A673 (cell line): ENCODE data around the gene ADAMTS7. TPM values are rescaled to one million over a fixed set of nuclear protein-coding genes. Genes with fewer than 3 reads are reported as not detected.
"Not testable (repeated sequence)": the region's sequence is repeated elsewhere in the genome, so short reads cannot be mapped to it uniquely, and the experiment has no call there.

ENCODE experiments used
- BruUV-seq: library from RNA; stranded (reverse); fragments of 400-500 nt; replicated peaks from 2 replicates; lab custom pipeline; 2021; lab: Mats Ljungman, UMichigan
- CTCF ChIA-PET: fragments of 300-600 bp; sonication (Branson Sonifier 250); formaldehyde crosslinking; loops from one replicate; lab custom pipeline; 2022; ENCODE audit warnings: antibody characterized with exemption; lab: Charles Lee
- POLR2A ChIA-PET: fragments of 300-600 bp; sonication (Branson Sonifier 250); formaldehyde crosslinking; loops from one replicate; lab custom pipeline; 2022; ENCODE audit warnings: antibody characterized with exemption; ENCODE audit not compliant: low non-redundant PET; lab: Charles Lee
- DNase-seq: peaks from one replicate; pipeline ENCODE4 v3.0.0-alpha.2; 2015; ENCODE audit warnings: low spot score
- H3K27ac ChIP-seq: fragments of 200-600 bp; sonication (generic); 2 replicates; pipeline ENCODE4 v1.5.1; 2016; ENCODE audit warnings: mixed run types, low read depth, mild to moderate bottlenecking, mixed read lengths, antibody characterized with exemption, low read length; ENCODE audit not compliant: poor library complexity, severe bottlenecking
- H3K27me3 ChIP-seq: fragments of 200-600 bp; sonication (generic); replicated peaks from 2 replicates; pipeline ENCODE4 v1.6.1; 2017; ENCODE audit warnings: mixed run types, low read depth, mild to moderate bottlenecking, mixed read lengths, antibody characterized with exemption, low read length; ENCODE audit not compliant: insufficient read depth, poor library complexity
- H3K36me3 ChIP-seq: fragments of 200-600 bp; sonication (generic); 2 replicates; pipeline ENCODE4 v1.6.1; 2016; ENCODE audit warnings: mixed run types, mild to moderate bottlenecking, mixed read lengths, antibody characterized with exemption, low read length; ENCODE audit not compliant: insufficient read depth, poor library complexity, severe bottlenecking
- H3K4me1 ChIP-seq: fragments of 200-600 bp; sonication (generic); 2 replicates; pipeline ENCODE4 v1.6.1; 2017; ENCODE audit warnings: mixed run types, mild to moderate bottlenecking, mixed read lengths, antibody characterized with exemption, low read length; ENCODE audit not compliant: insufficient read depth, poor library complexity, severe bottlenecking
- H3K4me3 ChIP-seq: fragments of 200-600 bp; sonication (generic); 2 replicates; pipeline ENCODE4 v1.5.1; 2016; ENCODE audit warnings: low read depth, mixed run types, mild to moderate bottlenecking, mixed read lengths, low read length; ENCODE audit not compliant: poor library complexity, severe bottlenecking
- H3K9me3 ChIP-seq: fragments of 200-600 bp; sonication (generic); 2 replicates; pipeline ENCODE4 v1.6.1; 2016; ENCODE audit warnings: mixed run types, low read depth, mild to moderate bottlenecking, mixed read lengths, antibody characterized with exemption, low read length; ENCODE audit not compliant: poor library complexity, severe bottlenecking
- EZH2 ChIP-seq: fragments of 200-600 bp; sonication (generic); IDR thresholded peaks from 2 replicates; pipeline ENCODE4 v1.6.1; 2017; ENCODE audit warnings: borderline replicate concordance, low read depth, mild to moderate bottlenecking, mixed read lengths, antibody characterized with exemption, low read length; ENCODE audit not compliant: poor library complexity, severe bottlenecking
- intact Hi-C: fragments of 100-400 bp; cut with micrococcal nuclease; formaldehyde crosslinking; loops from one replicate; pipeline ENCODE4 v1.10.0; 2022; ENCODE audit not compliant: unreplicated experiment
- total RNA-seq: library from RNA; stranded (reverse); gene quantifications from 2 replicates; pipeline ENCODE4 v1.2.3, GENCODE V29; 2021
- TF ChIP-seq, protein P1 (sequence below): fragments of 300-800, 200-600 bp; sonication (generic); conservative IDR thresholded peaks from 2 replicates; pipeline ENCODE4 v1.5.1; 2017; ENCODE audit warnings: low read depth, mild to moderate bottlenecking, antibody characterized with exemption, low read length, moderate library complexity, mixed read lengths

Gene ADAMTS7
- total RNA-seq, 1 experiment from 2014 or later, result 0.41 TPM

DNA sequence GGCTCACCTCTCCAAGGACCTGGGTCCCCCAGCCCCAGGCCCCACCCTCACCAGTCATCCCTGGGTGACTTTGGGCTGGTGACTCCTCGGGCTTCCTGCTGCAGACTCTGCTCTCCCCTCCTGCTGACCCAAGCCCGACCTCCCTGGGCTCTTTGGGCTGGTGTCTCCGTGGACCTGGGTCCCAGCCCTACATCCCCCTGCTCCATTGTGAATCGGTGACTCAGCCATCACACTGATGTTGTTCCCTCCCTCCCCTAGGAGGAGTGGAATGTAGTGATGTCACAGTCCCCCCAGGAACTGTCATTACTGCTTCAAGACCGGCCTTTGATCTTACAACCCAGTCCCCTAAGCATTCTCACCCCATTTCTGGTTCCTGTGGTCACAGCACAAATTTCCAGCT is 83.7 kb downstream of the ADAMTS7 start:
- intact Hi-C loops, result no loop called here
- TF ChIP-seq EZH2, result no peak
- TF ChIP-seq, protein P1, sequence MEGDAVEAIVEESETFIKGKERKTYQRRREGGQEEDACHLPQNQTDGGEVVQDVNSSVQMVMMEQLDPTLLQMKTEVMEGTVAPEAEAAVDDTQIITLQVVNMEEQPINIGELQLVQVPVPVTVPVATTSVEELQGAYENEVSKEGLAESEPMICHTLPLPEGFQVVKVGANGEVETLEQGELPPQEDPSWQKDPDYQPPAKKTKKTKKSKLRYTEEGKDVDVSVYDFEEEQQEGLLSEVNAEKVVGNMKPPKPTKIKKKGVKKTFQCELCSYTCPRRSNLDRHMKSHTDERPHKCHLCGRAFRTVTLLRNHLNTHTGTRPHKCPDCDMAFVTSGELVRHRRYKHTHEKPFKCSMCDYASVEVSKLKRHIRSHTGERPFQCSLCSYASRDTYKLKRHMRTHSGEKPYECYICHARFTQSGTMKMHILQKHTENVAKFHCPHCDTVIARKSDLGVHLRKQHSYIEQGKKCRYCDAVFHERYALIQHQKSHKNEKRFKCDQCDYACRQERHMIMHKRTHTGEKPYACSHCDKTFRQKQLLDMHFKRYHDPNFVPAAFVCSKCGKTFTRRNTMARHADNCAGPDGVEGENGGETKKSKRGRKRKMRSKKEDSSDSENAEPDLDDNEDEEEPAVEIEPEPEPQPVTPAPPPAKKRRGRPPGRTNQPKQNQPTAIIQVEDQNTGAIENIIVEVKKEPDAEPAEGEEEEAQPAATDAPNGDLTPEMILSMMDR, result no peak
- no peak overlapping the region for H3K4me3 ChIP-seq
- no peak for DNase-seq
- no peaks in the 10 kb centered on the region for H3K4me1 ChIP-seq
- H3K27ac ChIP-seq, result no peak overlapping the region
- CTCF ChIA-PET, result no interaction called here
- BruUV-seq, result no TSS peak
- POLR2A ChIA-PET, result no interaction called here
- peaks cover 16% of the 10 kb centered on the region for H3K27me3 ChIP-seq
- no peaks in the 10 kb centered on the region for H3K36me3 ChIP-seq
- no peaks in the 10 kb centered on the region for H3K9me3 ChIP-seq

DNA sequence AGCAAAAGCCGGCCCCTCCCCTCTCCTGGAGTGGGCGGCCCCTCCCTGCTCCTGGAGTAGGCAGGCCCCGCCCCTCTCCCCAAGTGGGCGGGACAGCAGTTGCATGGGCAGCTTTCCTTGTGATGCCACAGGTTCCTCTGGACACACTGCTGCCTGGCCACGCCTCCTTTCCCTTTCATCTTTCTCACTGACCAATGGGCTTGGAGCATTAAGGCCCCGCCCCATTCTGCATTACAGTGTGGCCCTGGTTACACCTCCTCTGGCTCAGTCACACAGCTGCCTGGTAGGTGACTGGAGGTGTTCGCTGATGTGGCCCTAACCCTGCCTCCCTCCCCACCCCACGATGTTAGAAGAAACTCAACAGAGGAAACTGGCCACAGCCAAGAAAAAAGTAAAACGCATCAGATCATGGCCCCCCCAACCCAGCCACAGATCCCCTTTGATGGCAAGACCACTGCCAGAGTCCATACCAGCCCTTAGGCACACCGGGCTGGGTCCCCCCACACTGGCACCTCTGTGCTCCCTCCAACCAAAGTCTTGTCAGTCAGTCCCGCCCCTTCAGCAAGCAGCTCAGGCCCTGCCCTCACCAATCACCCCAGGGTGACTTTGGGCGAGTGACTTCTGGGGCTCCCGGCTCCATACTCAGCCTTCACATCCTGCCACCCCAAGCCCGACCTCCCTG is 84.3 kb downstream of the ADAMTS7 start:
- no peaks in the 10 kb centered on the region for H3K4me1 ChIP-seq
- BruUV-seq, result no TSS peak
- DNase-seq, result peak; percentile 60
- no peak for TF ChIP-seq EZH2
- TF ChIP-seq, protein P1, result no peak
- peaks cover 13% of the 10 kb centered on the region for H3K27me3 ChIP-seq
- ChIA-PET CTCF (no interaction called here), POLR2A (no interaction called here)
- no peaks in the 10 kb centered on the region for H3K9me3 ChIP-seq
- H3K36me3 ChIP-seq, result no peaks in the 10 kb centered on the region
- intact Hi-C loops, result no loop called here
- no peak overlapping the region for H3K27ac ChIP-seq
- no peak overlapping the region for H3K4me3 ChIP-seq

DNA sequence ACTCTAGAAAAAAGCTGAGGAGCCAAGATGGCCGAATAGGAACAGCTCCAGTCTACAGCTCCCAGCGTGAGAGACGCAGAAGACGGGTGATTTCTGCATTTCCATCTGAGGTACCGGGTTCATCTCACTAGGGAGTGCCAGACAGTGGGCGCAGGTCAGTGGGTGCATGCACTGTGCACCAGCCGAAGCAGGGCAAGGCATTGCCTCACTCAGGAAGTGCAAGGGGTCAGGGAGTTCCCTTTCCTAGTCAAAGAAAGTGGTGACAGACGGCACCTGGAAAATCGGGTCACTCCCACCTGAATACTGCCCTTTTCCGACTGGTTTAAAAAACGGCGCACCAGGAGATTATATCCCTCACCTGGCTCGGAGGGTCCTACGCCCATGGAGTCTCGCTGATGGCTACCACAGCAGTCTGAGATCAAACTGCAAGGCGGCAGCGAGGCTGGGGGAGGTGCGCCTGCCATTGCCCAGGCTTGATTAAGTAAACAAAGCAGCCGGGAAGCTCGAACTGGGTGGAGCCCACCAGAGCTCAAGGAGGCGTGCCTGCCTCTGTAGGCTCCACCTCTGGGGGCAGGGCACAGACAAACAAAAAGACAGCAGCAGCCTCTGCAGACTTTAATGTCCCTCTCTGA is 91.3 kb downstream of the ADAMTS7 start:
- H3K4me1 ChIP-seq, H3K27ac ChIP-seq, H3K4me3 ChIP-seq, CTCF ChIA-PET, BruUV-seq, intact Hi-C loops, DNase-seq, H3K36me3 ChIP-seq, H3K9me3 ChIP-seq: not testable (repeated sequence)
- H3K27me3 ChIP-seq, result peaks cover 31% of the 10 kb centered on the region
- POLR2A ChIA-PET, result interaction anchor here (0.6 kb wide), 1 partner anchor 9 kb away, joined by 3 read pairs; no protein-coding TSS in a partner anchor

DNA sequence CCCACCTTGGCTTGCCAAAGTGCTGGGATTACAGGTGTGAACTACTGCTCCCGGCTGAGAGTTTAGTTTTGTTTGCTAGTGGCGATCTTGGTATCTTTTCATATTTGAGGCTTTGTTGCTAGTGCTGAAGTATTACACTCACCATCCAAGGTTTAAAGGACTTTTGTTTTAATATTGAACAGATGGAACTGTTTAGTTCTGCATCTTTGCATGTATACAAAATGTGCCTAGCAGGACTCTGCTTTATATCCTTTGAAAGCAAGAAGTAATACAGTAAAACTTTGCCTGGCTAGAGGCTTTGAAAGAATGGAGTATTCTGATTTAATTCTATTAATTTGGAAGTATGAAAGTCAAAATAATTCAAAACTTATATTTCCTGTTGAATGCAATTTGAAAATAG is 92.4 kb downstream of the ADAMTS7 start:
- intact Hi-C loops, result no loop called here
- no TSS peak for BruUV-seq
- Histone ChIP-seq H3K9me3 (no peaks in the 10 kb centered on the region), H3K4me3 (no peak overlapping the region), H3K27ac (no peak overlapping the region), H3K27me3 (peaks cover 34% of the 10 kb centered on the region), H3K4me1 (no peaks in the 10 kb centered on the region), H3K36me3 (no peaks in the 10 kb centered on the region)
- no peak for DNase-seq
- no peak for TF ChIP-seq EZH2
- POLR2A ChIA-PET, result no interaction called here
- CTCF ChIA-PET, result no interaction called here
